HG03432 (cell line): ENCODE measurements around the gene PALLD.

Experiments used
- ATAC-seq: cut with Tn5 transposase; IDR thresholded peaks from one replicate; pipeline ENCODE4 v1.9.1; 2021; ENCODE audit warnings: mild to moderate bottlenecking, moderate library complexity; ENCODE audit not compliant: unreplicated experiment

PALLD gene

GRCh38 chr4:168837922-168838321, 341.1 kb downstream of the PALLD start:
- ATAC-seq: no peak

- ATAC-seq: no peak
Measured at GRCh38 chr4:168839758-168840391, 343.0 kb downstream of the PALLD start.

- no peak for ATAC-seq
Measured at GRCh38 chr4:168840392-168840763, 343.5 kb downstream of the PALLD start.

- ATAC-seq: no peak
Measured at GRCh38 chr4:168841000-168841671, 344.3 kb downstream of the PALLD start.

- no peak for ATAC-seq
Measured at GRCh38 chr4:168841672-168842019, 344.8 kb downstream of the PALLD start.

GRCh38 chr4:168842186-168842585, 345.3 kb downstream of the PALLD start:
- no peak for ATAC-seq

- no peak for ATAC-seq
Measured at GRCh38 chr4:168843635-168844034, 346.8 kb downstream of the PALLD start.

GRCh38 chr4:168844353-168845049, 347.6 kb downstream of the PALLD start:
- ATAC-seq: no peak

GRCh38 chr4:168845897-168846296, 349.0 kb downstream of the PALLD start:
- ATAC-seq: no peak

- ATAC-seq: no peak
Measured at GRCh38 chr4:168846414-168846813, 349.6 kb downstream of the PALLD start.

GRCh38 chr4:168847771-168848502, 351.1 kb downstream of the PALLD start:
- ATAC-seq: no peak

- no peak for ATAC-seq
Measured at GRCh38 chr4:168849030-168849675, 352.3 kb downstream of the PALLD start.

- no peak for ATAC-seq
Measured at GRCh38 chr4:168849997-168850396, 353.1 kb downstream of the PALLD start.

- ATAC-seq: no peak
Measured at GRCh38 chr4:168852387-168852786, 355.5 kb downstream of the PALLD start.

GRCh38 chr4:168852933-168853713, 356.3 kb downstream of the PALLD start:
- ATAC-seq: peak; percentile 79

- peak; percentile 45 for ATAC-seq
Measured at GRCh38 chr4:168853770-168854169, 356.9 kb downstream of the PALLD start.

GRCh38 chr4:168854350-168854921, 357.6 kb downstream of the PALLD start:
- ATAC-seq: no peak

- no peak for ATAC-seq
Measured at GRCh38 chr4:168856312-168856711, 359.5 kb downstream of the PALLD start.

- ATAC-seq: no peak
Measured at GRCh38 chr4:168857009-168857408, 360.2 kb downstream of the PALLD start.
